Nephron progenitor cell (in vitro differentiated cells): Measurements from ENCODE around the gene GPR150.
"Not testable (repeated sequence)": the region's sequence is repeated elsewhere in the genome, so short reads cannot be mapped to it uniquely, and the experiment has no call there.

Source experiments
- DNase-seq: peaks from one replicate; pipeline ENCODE4 v3.0.0; 2021
- H3K27ac Mint-ChIP-seq: 2 replicates; pipeline ENCODE4 v1.8.0; 2021; ENCODE audit warnings: mild to moderate bottlenecking, moderate library complexity, mixed read lengths
- H3K27me3 Mint-ChIP-seq: 2 replicates; pipeline ENCODE4 v1.8.0; 2021; ENCODE audit warnings: mild to moderate bottlenecking, low read depth, mixed read lengths; ENCODE audit not compliant: poor library complexity
- H3K36me3 Mint-ChIP-seq: 2 replicates; pipeline ENCODE4 v1.8.0; 2021; ENCODE audit warnings: low read depth, mixed read lengths
- H3K4me1 Mint-ChIP-seq: 2 replicates; pipeline ENCODE4 v1.8.0; 2021; ENCODE audit warnings: mixed read lengths
- H3K4me3 Mint-ChIP-seq: 2 replicates; pipeline ENCODE4 v1.8.0; 2021; ENCODE audit warnings: mild to moderate bottlenecking, moderate library complexity, mixed read lengths
- H3K9me3 Mint-ChIP-seq: 2 replicates; pipeline ENCODE4 v1.8.0; 2021; ENCODE audit warnings: mild to moderate bottlenecking, moderate library complexity, mixed read lengths
- TF ChIP-seq, protein P1 (sequence below): fragments of 200-600 bp; sonication (generic); IDR thresholded peaks from 2 replicates; pipeline ENCODE4 v1.5.0; 2021; ENCODE audit warnings: antibody characterized with exemption

Gene GPR150

GRCh38 chr5:95631991-95632675 lies 12.2 kb downstream of the GPR150 start:
- no peaks in the 10 kb centered on the region for H3K4me1 Mint-ChIP-seq
- H3K36me3 Mint-ChIP-seq, result no peaks in the 10 kb centered on the region
- no peak overlapping the region for H3K27ac Mint-ChIP-seq
- peaks cover 11% of the 10 kb centered on the region for H3K9me3 Mint-ChIP-seq
- DNase-seq, result no peak
- TF ChIP-seq, protein P1, sequence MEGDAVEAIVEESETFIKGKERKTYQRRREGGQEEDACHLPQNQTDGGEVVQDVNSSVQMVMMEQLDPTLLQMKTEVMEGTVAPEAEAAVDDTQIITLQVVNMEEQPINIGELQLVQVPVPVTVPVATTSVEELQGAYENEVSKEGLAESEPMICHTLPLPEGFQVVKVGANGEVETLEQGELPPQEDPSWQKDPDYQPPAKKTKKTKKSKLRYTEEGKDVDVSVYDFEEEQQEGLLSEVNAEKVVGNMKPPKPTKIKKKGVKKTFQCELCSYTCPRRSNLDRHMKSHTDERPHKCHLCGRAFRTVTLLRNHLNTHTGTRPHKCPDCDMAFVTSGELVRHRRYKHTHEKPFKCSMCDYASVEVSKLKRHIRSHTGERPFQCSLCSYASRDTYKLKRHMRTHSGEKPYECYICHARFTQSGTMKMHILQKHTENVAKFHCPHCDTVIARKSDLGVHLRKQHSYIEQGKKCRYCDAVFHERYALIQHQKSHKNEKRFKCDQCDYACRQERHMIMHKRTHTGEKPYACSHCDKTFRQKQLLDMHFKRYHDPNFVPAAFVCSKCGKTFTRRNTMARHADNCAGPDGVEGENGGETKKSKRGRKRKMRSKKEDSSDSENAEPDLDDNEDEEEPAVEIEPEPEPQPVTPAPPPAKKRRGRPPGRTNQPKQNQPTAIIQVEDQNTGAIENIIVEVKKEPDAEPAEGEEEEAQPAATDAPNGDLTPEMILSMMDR, result no peak
- no peak overlapping the region for H3K4me3 Mint-ChIP-seq
- no peaks in the 10 kb centered on the region for H3K27me3 Mint-ChIP-seq

GRCh38 chr5:95632942-95633341 lies 13.1 kb downstream of the GPR150 start:
- H3K27ac Mint-ChIP-seq, H3K4me3 Mint-ChIP-seq, H3K4me1 Mint-ChIP-seq, H3K36me3 Mint-ChIP-seq, H3K27me3 Mint-ChIP-seq, DNase-seq: not testable (repeated sequence)
- peaks cover 11% of the 10 kb centered on the region for H3K9me3 Mint-ChIP-seq

- Mint-ChIP-seq H3K9me3 (peaks cover 11% of the 10 kb centered on the region), H3K4me3 (no peak overlapping the region), H3K4me1 (no peaks in the 10 kb centered on the region), H3K36me3 (no peaks in the 10 kb centered on the region), H3K27ac (no peak overlapping the region), H3K27me3 (peaks cover 2% of the 10 kb centered on the region)
- TF ChIP-seq, protein P1, result no peak
- DNase-seq, result no peak
Measured at GRCh38 chr5:95633671-95634070, 13.8 kb downstream of the GPR150 start.

- TF ChIP-seq, protein P1, result no peak
- Mint-ChIP-seq H3K9me3 (peaks cover 10% of the 10 kb centered on the region), H3K27ac (no peak overlapping the region), H3K27me3 (peaks cover 2% of the 10 kb centered on the region), H3K36me3 (no peaks in the 10 kb centered on the region), H3K4me1 (no peaks in the 10 kb centered on the region), H3K4me3 (no peak overlapping the region)
- DNase-seq, result no peak
Measured at GRCh38 chr5:95634081-95634480, 14.2 kb downstream of the GPR150 start.

DNA sequence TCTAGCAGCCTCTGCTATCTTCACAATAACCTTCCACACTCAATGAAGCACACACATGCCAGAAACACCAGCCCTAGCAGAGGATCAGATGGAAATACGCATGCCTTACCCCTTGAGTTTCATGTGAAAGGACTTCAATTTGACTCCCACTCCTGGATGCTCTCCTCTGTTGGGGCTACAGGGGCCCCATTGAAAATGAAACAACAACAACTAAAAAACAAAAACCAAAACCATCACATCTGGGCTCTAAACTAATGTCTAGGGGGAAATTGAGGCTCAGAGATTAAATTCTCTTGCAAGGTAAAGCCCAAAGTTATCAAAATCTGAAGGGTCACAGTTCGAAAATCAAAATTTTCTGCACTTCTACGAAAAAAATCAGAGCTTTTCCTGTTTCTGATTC lies 18.7 kb downstream of the GPR150 start:
- H3K4me1 Mint-ChIP-seq, result peaks cover 5% of the 10 kb centered on the region
- no peak for DNase-seq
- peaks cover 2% of the 10 kb centered on the region for H3K9me3 Mint-ChIP-seq
- no peak overlapping the region for H3K4me3 Mint-ChIP-seq
- H3K27me3 Mint-ChIP-seq, result peaks cover 2% of the 10 kb centered on the region
- TF ChIP-seq, protein P1, result no peak
- no peaks in the 10 kb centered on the region for H3K36me3 Mint-ChIP-seq
- no peak overlapping the region for H3K27ac Mint-ChIP-seq

- no peak for DNase-seq
- TF ChIP-seq, protein P1, result no peak
Measured at GRCh38 chr5:95641741-95642220, 21.9 kb downstream of the GPR150 start.

More at GRCh38 chr5:95641741-95642220, 21.9 kb downstream of the GPR150 start:
- peaks cover 2% of the 10 kb centered on the region for H3K27me3 Mint-ChIP-seq
- no peaks in the 10 kb centered on the region for H3K36me3 Mint-ChIP-seq
- peaks cover 5% of the 10 kb centered on the region for H3K4me1 Mint-ChIP-seq
- H3K4me3 Mint-ChIP-seq, result no peak overlapping the region
- H3K27ac Mint-ChIP-seq, result no peak overlapping the region
- no peaks in the 10 kb centered on the region for H3K9me3 Mint-ChIP-seq
